ENCODE results near the gene CD109.

CD109 gene

GRCh38 chr6:73774311-73774774 is 78.3 kb downstream of the CD109 start:
- TF ChIP-seq CTCF (IDR thresholded peaks at IDR 0.05; ENCODE audit: low read depth, low read length): no peak
- no peak overlapping the region for H3K4me3 ChIP-seq (ENCODE audit: low read depth, low read length)

GRCh38 chr6:73779943-73780342 is 83.9 kb downstream of the CD109 start:
- no peak for TF ChIP-seq CTCF (IDR thresholded peaks at IDR 0.05; ENCODE audit: low read depth, low read length)
- H3K4me3 ChIP-seq (ENCODE audit: low read depth, low read length): no peak overlapping the region

GRCh38 chr6:73782911-73783310 is 86.9 kb downstream of the CD109 start:
- H3K4me3 ChIP-seq (ENCODE audit: low read depth, low read length): no peak overlapping the region
- TF ChIP-seq CTCF (IDR thresholded peaks at IDR 0.05; ENCODE audit: low read depth, low read length): no peak

GRCh38 chr6:73784726-73785505 is 88.9 kb downstream of the CD109 start:
- no peak overlapping the region for H3K4me3 ChIP-seq (ENCODE audit: low read depth, low read length)
- no peak for TF ChIP-seq CTCF (IDR thresholded peaks at IDR 0.05; ENCODE audit: low read depth, low read length)

- no peak for TF ChIP-seq CTCF (IDR thresholded peaks at IDR 0.05; ENCODE audit: low read depth, low read length)
- no peak overlapping the region for H3K4me3 ChIP-seq (ENCODE audit: low read depth, low read length)
These were observed 94.6 kb downstream of the CD109 start for GRCh38 chr6:73790574-73790973.

DNA sequence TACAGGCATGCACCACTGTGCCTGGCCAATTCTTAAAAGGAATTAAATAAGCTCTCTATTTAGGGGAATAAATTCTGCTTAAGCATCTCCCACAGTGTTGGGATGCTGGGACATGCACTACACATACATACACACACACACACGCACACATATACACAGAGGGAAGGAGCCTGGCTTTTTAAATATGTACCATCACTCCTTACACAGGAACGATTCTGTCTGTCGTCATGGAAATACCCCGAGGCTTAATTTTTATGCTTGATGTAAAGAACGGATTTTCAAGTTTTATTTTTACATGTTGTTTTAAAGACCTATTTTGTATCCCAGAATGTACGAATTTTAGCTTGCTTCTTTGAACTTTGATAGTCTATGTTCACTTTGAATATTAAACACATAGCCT is 95.3 kb downstream of the CD109 start:
- no peak for TF ChIP-seq CTCF (IDR thresholded peaks at IDR 0.05; ENCODE audit: low read depth, low read length)
- no peak overlapping the region for H3K4me3 ChIP-seq (ENCODE audit: low read depth, low read length)

GRCh38 chr6:73792738-73793137 is 96.7 kb downstream of the CD109 start:
- no peak overlapping the region for H3K4me3 ChIP-seq (ENCODE audit: low read depth, low read length)
- TF ChIP-seq CTCF (IDR thresholded peaks at IDR 0.05; ENCODE audit: low read depth, low read length): no peak
